ENCODE data around the gene ACO2.
"Not testable (repeated sequence)": the region's sequence is repeated elsewhere in the genome, so short reads cannot be mapped to it uniquely, and the experiment has no call there.

DNA sequence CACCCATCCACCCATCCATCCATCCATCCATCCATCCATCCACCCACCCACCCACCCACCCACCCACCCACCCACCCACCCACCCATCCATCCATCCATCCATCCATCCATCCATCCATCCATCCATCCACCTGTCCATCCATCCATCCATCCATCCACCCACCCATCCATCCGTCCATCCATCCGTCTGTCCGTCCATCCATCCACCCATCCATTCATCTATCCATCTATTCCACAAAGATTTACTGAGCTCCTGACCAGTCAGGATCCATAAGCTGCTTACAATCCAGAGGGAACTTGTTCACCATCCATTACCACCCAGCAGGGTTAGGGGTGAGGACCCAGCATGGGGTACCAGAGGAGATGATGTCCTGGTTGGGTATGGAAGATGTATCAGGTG lies 103.4 kb downstream of the ACO2 start:
- TF ChIP-seq, protein P1, sequence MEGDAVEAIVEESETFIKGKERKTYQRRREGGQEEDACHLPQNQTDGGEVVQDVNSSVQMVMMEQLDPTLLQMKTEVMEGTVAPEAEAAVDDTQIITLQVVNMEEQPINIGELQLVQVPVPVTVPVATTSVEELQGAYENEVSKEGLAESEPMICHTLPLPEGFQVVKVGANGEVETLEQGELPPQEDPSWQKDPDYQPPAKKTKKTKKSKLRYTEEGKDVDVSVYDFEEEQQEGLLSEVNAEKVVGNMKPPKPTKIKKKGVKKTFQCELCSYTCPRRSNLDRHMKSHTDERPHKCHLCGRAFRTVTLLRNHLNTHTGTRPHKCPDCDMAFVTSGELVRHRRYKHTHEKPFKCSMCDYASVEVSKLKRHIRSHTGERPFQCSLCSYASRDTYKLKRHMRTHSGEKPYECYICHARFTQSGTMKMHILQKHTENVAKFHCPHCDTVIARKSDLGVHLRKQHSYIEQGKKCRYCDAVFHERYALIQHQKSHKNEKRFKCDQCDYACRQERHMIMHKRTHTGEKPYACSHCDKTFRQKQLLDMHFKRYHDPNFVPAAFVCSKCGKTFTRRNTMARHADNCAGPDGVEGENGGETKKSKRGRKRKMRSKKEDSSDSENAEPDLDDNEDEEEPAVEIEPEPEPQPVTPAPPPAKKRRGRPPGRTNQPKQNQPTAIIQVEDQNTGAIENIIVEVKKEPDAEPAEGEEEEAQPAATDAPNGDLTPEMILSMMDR (tag by site-specific recombination; IDR thresholded peaks at IDR 0.05) = not testable (repeated sequence)
- not testable (repeated sequence) for TF ChIP-seq MYNN (tag by site-specific recombination; IDR thresholded peaks at IDR 0.05; ENCODE audit: borderline replicate concordance); YY2 (tag by site-specific recombination; IDR thresholded peaks at IDR 0.05); ZNF223 (tag by site-specific recombination; IDR thresholded peaks at IDR 0.05)
- TF ChIP-seq, protein P2, sequence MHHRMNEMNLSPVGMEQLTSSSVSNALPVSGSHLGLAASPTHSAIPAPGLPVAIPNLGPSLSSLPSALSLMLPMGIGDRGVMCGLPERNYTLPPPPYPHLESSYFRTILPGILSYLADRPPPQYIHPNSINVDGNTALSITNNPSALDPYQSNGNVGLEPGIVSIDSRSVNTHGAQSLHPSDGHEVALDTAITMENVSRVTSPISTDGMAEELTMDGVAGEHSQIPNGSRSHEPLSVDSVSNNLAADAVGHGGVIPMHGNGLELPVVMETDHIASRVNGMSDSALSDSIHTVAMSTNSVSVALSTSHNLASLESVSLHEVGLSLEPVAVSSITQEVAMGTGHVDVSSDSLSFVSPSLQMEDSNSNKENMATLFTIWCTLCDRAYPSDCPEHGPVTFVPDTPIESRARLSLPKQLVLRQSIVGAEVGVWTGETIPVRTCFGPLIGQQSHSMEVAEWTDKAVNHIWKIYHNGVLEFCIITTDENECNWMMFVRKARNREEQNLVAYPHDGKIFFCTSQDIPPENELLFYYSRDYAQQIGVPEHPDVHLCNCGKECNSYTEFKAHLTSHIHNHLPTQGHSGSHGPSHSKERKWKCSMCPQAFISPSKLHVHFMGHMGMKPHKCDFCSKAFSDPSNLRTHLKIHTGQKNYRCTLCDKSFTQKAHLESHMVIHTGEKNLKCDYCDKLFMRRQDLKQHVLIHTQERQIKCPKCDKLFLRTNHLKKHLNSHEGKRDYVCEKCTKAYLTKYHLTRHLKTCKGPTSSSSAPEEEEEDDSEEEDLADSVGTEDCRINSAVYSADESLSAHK (tag by site-specific recombination; IDR thresholded peaks at IDR 0.05) = not testable (repeated sequence)
- TF ChIP-seq, protein P3, sequence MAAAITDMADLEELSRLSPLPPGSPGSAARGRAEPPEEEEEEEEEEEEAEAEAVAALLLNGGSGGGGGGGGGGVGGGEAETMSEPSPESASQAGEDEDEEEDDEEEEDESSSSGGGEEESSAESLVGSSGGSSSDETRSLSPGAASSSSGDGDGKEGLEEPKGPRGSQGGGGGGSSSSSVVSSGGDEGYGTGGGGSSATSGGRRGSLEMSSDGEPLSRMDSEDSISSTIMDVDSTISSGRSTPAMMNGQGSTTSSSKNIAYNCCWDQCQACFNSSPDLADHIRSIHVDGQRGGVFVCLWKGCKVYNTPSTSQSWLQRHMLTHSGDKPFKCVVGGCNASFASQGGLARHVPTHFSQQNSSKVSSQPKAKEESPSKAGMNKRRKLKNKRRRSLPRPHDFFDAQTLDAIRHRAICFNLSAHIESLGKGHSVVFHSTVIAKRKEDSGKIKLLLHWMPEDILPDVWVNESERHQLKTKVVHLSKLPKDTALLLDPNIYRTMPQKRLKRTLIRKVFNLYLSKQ (tag by site-specific recombination; IDR thresholded peaks at IDR 0.05; ENCODE audit: borderline replicate concordance) = not testable (repeated sequence)
